HepG2 (cell line): Measurements from ENCODE around the gene OR4M1.
"Not testable (repeated sequence)": the region's sequence is repeated elsewhere in the genome, so short reads cannot be mapped to it uniquely, and the experiment has no call there.

Experiments used
- CHCHD3 ChIP-seq: sonication (generic); formaldehyde crosslinking; IDR thresholded peaks from 2 replicates; pipeline ENCODE4 v1.8.0; 2022; ENCODE audit warnings: mild to moderate bottlenecking, missing genetic modification reagents, moderate library complexity
- EP300 ChIP-seq, 3 experiments: sonication (generic) in 1 of 3; formaldehyde crosslinking in 1 of 3; IDR thresholded peaks; 2 replicates each; pipeline versions ENCODE4 v1.5.1 to v1.6.1; 2011 to 2020; ENCODE audit warnings: low read depth in 2 of 3, low read length in 2 of 3, borderline replicate concordance in 1 of 3, improper control_type of control experiment in 1 of 3, mild to moderate bottlenecking in 1 of 3, missing genetic modification reagents in 1 of 3, moderate library complexity in 1 of 3
- GLI4 ChIP-seq: sonication (generic); formaldehyde crosslinking; IDR thresholded peaks from 2 replicates; pipeline ENCODE4 v1.5.1; 2020; ENCODE audit warnings: missing genetic modification reagents, mild to moderate bottlenecking, moderate library complexity, borderline replicate concordance
- HOXA7 ChIP-seq: sonication (generic); formaldehyde crosslinking; IDR thresholded peaks from 2 replicates; pipeline ENCODE4 v1.8.1; 2022; ENCODE audit warnings: mild to moderate bottlenecking, missing genetic modification reagents, moderate library complexity
- MEIS2 ChIP-seq: sonication (generic); formaldehyde crosslinking; IDR thresholded peaks from 2 replicates; pipeline ENCODE4 v1.9.0; 2021; ENCODE audit warnings: mild to moderate bottlenecking, missing genetic modification reagents
- NAIF1 ChIP-seq: sonication (generic); formaldehyde crosslinking; IDR thresholded peaks from 2 replicates; pipeline ENCODE4 v1.5.0; 2020; ENCODE audit warnings: mild to moderate bottlenecking, missing genetic modification reagents, borderline replicate concordance
- STAG1 ChIP-seq: sonication (generic); formaldehyde crosslinking; IDR thresholded peaks from 2 replicates; pipeline ENCODE4 v1.4.0; 2020; ENCODE audit warnings: missing genetic modification reagents
- ZFYVE20 ChIP-seq: sonication (generic); formaldehyde crosslinking; IDR thresholded peaks from 2 replicates; pipeline ENCODE4 v1.8.0; 2023; ENCODE audit warnings: low read depth, mild to moderate bottlenecking, moderate library complexity, missing genetic modification reagents, borderline replicate concordance
- ZNF558 ChIP-seq: sonication (generic); formaldehyde crosslinking; IDR thresholded peaks from 2 replicates; pipeline ENCODE4 v1.9.0; 2022; ENCODE audit warnings: mild to moderate bottlenecking, missing genetic modification reagents, borderline replicate concordance

DNA sequence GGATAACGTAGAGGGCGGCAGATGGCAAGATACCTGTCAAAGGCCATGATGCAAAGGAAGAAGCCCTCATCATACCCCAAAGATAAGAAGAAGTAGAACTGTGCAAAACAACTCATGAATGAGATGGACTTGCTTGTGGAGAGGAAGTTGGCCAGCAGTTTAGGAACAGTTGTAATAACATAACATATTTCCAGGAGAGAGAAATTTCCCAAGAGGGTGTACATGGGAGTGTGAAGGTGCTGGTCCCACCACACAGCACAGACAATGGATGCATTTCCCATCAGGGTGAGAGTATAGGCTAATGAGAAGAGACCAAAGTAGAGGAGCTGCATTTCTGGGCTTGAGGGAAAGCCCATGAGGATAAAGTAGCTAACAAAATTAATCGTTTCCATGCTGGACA lies 39.4 kb upstream of the OR4M1 start:
- TF ChIP-seq EP300 (IDR thresholded peaks at IDR 0.05; ENCODE audit: low read depth in 2 of 2, low read length in 2 of 2); EP300 (CRISPR knock-in tag; IDR thresholded peaks at IDR 0.05; ENCODE audit: borderline replicate concordance); ZFYVE20 (CRISPR knock-in tag); HOXA7; GLI4 (CRISPR knock-in tag); CHCHD3; NAIF1; MEIS2; STAG1; ZNF558 (CRISPR knock-in tag): not testable (repeated sequence)
